OCI-LY7 (cell line): ENCODE data around the gene PIP5K1C. TPM values are rescaled to one million over a fixed set of nuclear protein-coding genes. Genes with fewer than 3 reads are reported as not detected.

Source experiments
- BruUV-seq: library from RNA; stranded (reverse); fragments of 400-500 nt; replicated peaks from 2 replicates; lab custom pipeline; 2021; lab: Mats Ljungman, UMichigan
- CTCF ChIA-PET: fragments of 300-600 bp; sonication (Branson Sonifier 250); formaldehyde crosslinking; loops from one replicate; lab custom pipeline; 2022; ENCODE audit warnings: antibody characterized with exemption; ENCODE audit not compliant: unreplicated experiment; lab: Charles Lee
- POLR2A ChIA-PET: fragments of 300-600 bp; sonication (Branson Sonifier 250); formaldehyde crosslinking; loops from one replicate; lab custom pipeline; 2022; ENCODE audit warnings: antibody characterized with exemption; lab: Charles Lee
- DNase-seq: peaks from one replicate; pipeline ENCODE4 v3.0.0-alpha.2; 2015; ENCODE audit warnings: low spot score
- H2AFZ ChIP-seq: fragments of 200-600 bp; sonication (generic), shearing (Covaris generic); 2 replicates; pipeline ENCODE4 v1.6.1; 2014; ENCODE audit warnings: mild to moderate bottlenecking, antibody characterized with exemption, low read length, moderate library complexity
- H3K27ac ChIP-seq: fragments of 200-600 bp; sonication (generic); 2 replicates; pipeline ENCODE4 v1.5.1; 2014; ENCODE audit warnings: mixed run types, low read depth, mild to moderate bottlenecking, moderate library complexity, low read length, inconsistent platforms; ENCODE audit not compliant: poor library complexity, severe bottlenecking
- H3K36me3 ChIP-seq: fragments of 200-600 bp; sonication (generic); 2 replicates; pipeline ENCODE4 v1.6.1; 2014; ENCODE audit warnings: mild to moderate bottlenecking, antibody characterized with exemption, low read length, moderate library complexity, mixed read lengths; ENCODE audit not compliant: insufficient read depth
- H3K4me1 ChIP-seq: fragments of 200-600 bp; sonication (generic); 2 replicates; pipeline ENCODE4 v1.5.1; 2014; ENCODE audit warnings: mild to moderate bottlenecking, low read length; ENCODE audit not compliant: insufficient read depth, poor library complexity, severe bottlenecking
- H3K4me2 ChIP-seq: fragments of 200-600 bp; sonication (generic); 2 replicates; pipeline ENCODE4 v1.6.1; 2014; ENCODE audit warnings: mild to moderate bottlenecking, low read length
- H3K4me3 ChIP-seq: fragments of 200-600 bp; sonication (generic); 2 replicates; pipeline ENCODE4 v1.5.1; 2014; ENCODE audit warnings: mild to moderate bottlenecking, low read depth, low read length; ENCODE audit not compliant: poor library complexity, severe bottlenecking
- H3K79me2 ChIP-seq: fragments of 200-600 bp; sonication (generic); 2 replicates; pipeline ENCODE4 v1.6.1; 2016; ENCODE audit warnings: low read depth, mild to moderate bottlenecking, low read length, moderate library complexity, mixed read lengths; ENCODE audit not compliant: insufficient read depth
- H3K9me2 ChIP-seq: fragments of 200-600 bp; sonication (generic); 2 replicates; pipeline ENCODE4 v1.6.1; 2016; ENCODE audit warnings: mild to moderate bottlenecking, low read length, mixed read lengths; ENCODE audit not compliant: insufficient read depth
- H3K9me3 ChIP-seq: fragments of 200-600 bp; sonication (generic); 2 replicates; pipeline ENCODE4 v1.6.1; 2014; ENCODE audit warnings: mild to moderate bottlenecking, mixed run types, low read length, mixed read lengths
- H4K20me1 ChIP-seq: fragments of 200-600 bp; sonication (generic); 2 replicates; pipeline ENCODE4 v1.6.1; 2014; ENCODE audit warnings: mild to moderate bottlenecking, antibody characterized with exemption, low read length, moderate library complexity, mixed read lengths; ENCODE audit not compliant: insufficient read depth
- EZH2phosphoT487 ChIP-seq: fragments of 200-600 bp; sonication (generic); IDR thresholded peaks from 2 replicates; pipeline ENCODE4 v1.6.1; 2018; ENCODE audit warnings: low read depth, borderline replicate concordance, mild to moderate bottlenecking, mixed run types, antibody characterized with exemption, low read length, moderate library complexity, mixed read lengths
- intact Hi-C: fragments of 100-400 bp; cut with micrococcal nuclease; formaldehyde crosslinking; loops from one replicate; pipeline ENCODE4 v1.10.0; 2022; ENCODE audit not compliant: unreplicated experiment
- total RNA-seq, 2 experiments: library from RNA; depleted of rRNA in 1 of 2; stranded (reverse); fragments of >200 nt in 1 of 2; shearing (Covaris generic) in 1 of 2; gene quantifications; 2 replicates each; pipeline ENCODE4 v1.2.3, GENCODE V29; 2014 to 2022
- TF ChIP-seq, protein P1 (sequence below): fragments of 200-600 bp; sonication (generic); conservative IDR thresholded peaks from 2 replicates; pipeline ENCODE4 v1.5.1; 2014; ENCODE audit warnings: mild to moderate bottlenecking, antibody characterized with exemption, low read length, moderate library complexity, mixed read lengths

PIP5K1C gene
- total RNA-seq, 2 experiments from 2014 or later, result 7.6 to 15.1 TPM

DNA sequence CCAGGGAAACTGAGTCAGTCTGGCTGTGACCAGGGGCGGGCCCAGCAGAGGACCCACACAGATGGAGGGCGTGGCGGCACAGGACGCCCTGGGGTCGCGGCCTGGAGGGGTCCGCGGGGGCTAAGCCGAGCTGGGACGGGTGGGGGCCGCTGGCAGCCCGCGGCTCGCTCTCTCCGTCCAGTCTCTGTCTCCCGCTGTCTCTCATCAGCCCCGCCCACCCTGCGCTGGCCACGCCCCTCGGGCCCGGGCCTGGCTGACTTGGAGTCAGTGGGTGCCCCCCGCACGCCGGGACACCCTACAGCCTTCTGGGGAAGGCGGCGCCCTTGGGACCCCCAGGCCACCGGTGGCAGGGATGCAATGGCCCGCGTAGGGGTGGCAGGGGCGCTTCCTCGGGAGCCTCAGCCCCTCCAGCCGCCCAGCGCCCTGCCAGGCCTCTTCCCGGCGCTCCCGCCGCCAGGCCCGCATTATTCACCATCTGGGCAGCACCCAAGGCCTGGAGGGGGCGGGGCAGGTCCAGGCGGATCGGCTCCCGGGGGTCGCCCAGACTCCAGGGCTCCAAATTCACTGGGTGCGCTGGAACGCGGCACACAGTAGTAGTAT is 93.5 kb downstream of the PIP5K1C start, which contains the start of gene TBXA2R:
Gene TBXA2R, minus strand, starts transcription at position 186 of the 600 bp plus-strand sequence. CDS start 6,241 bp downstream, outside the sequence.
- no peaks in the 10 kb centered on the region for H4K20me1 ChIP-seq
- H2AFZ ChIP-seq, result peak within 1 kb of the TSS; percentile 42; the same call in 1 of the 2 replicates
- H3K79me2 ChIP-seq, result no peaks in the 10 kb centered on the region
- H3K36me3 ChIP-seq, result peaks cover 23% of the 10 kb centered on the region
- ChIA-PET POLR2A (no interaction called here), CTCF (no interaction called here)
- intact Hi-C loops, result no loop called here
- H3K4me3 ChIP-seq, result no peak within 1 kb of the TSS
- H3K9me3 ChIP-seq, result no peaks in the 10 kb centered on the region
- TF ChIP-seq EZH2phosphoT487, result no peak
- TF ChIP-seq, protein P1, sequence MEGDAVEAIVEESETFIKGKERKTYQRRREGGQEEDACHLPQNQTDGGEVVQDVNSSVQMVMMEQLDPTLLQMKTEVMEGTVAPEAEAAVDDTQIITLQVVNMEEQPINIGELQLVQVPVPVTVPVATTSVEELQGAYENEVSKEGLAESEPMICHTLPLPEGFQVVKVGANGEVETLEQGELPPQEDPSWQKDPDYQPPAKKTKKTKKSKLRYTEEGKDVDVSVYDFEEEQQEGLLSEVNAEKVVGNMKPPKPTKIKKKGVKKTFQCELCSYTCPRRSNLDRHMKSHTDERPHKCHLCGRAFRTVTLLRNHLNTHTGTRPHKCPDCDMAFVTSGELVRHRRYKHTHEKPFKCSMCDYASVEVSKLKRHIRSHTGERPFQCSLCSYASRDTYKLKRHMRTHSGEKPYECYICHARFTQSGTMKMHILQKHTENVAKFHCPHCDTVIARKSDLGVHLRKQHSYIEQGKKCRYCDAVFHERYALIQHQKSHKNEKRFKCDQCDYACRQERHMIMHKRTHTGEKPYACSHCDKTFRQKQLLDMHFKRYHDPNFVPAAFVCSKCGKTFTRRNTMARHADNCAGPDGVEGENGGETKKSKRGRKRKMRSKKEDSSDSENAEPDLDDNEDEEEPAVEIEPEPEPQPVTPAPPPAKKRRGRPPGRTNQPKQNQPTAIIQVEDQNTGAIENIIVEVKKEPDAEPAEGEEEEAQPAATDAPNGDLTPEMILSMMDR, result no peak
- no peak within 1 kb of the TSS for H3K4me2 ChIP-seq
- no TSS peak for BruUV-seq
- peak; percentile 27 for DNase-seq
- no peaks in the 10 kb centered on the region for H3K9me2 ChIP-seq
- H3K27ac ChIP-seq, result no peak within 1 kb of the TSS
- H3K4me1 ChIP-seq, result peaks cover 21% of the 10 kb centered on the region

DNA sequence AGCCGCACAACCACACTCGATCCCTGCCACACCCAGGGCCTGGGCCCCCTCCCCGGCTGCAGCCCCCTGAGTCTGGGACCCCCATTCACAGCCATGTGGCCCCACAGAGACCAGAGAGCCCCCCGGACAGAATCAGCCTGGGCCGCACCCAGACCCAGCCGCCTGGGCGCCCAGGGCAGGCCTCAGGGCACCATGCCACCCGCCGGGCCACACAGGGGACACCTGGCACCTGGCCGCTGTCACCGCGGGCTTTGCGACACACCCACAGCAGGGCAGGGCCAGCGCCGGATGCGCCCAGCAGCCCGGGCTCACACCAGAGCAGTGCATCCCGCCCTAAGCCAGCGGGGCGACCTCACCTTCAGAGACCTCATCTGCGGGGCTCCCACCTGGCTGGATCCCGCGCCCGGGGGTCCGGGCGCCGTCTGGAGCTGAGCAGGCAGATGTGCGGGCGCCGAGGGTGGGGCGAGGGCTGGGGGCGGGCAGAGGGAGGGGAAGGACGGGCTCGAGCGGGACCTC is 94.0 kb downstream of the PIP5K1C start:
- BruUV-seq, result no TSS peak
- TF ChIP-seq, protein P1, result no peak
- no peak for TF ChIP-seq EZH2phosphoT487
- Histone ChIP-seq H3K4me1 (peaks cover 21% of the 10 kb centered on the region), H3K79me2 (no peaks in the 10 kb centered on the region), H3K9me3 (no peaks in the 10 kb centered on the region), H2AFZ (no peak overlapping the region; the same call in 1 of the 2 replicates), H4K20me1 (no peaks in the 10 kb centered on the region), H3K36me3 (peaks cover 17% of the 10 kb centered on the region), H3K4me2 (no peak overlapping the region), H3K4me3 (no peak overlapping the region), H3K9me2 (no peaks in the 10 kb centered on the region), H3K27ac (no peak overlapping the region)
- intact Hi-C loops, result no loop called here
- DNase-seq, result no peak
- CTCF ChIA-PET, result no interaction called here
- POLR2A ChIA-PET, result no interaction called here

DNA sequence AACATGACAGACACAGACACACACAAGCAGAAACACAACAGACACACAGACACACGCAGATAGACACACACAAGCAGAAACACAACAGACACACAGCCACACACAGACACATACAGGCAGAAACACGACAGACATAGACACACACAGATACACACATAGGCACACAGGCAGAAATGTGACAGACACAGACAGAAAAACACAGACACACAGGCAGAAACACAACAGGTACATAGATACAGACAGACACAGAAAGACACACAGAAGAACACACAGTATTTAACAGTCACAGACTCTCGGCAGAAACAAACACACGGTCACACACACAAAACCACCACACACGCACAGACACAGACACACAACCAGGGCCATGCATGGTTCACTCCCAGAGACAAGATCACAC is 94.5 kb downstream of the PIP5K1C start:
- Histone ChIP-seq H3K4me2 (no peak overlapping the region), H3K9me2 (no peaks in the 10 kb centered on the region), H3K4me3 (no peak overlapping the region), H3K4me1 (peaks cover 21% of the 10 kb centered on the region), H3K79me2 (no peaks in the 10 kb centered on the region), H3K9me3 (no peaks in the 10 kb centered on the region), H3K36me3 (peaks cover 13% of the 10 kb centered on the region), H4K20me1 (no peaks in the 10 kb centered on the region), H3K27ac (no peak overlapping the region), H2AFZ (peak overlapping the region; percentile 42; the same call in 1 of the 2 replicates)
- POLR2A ChIA-PET, result no interaction called here
- TF ChIP-seq, protein P1, result no peak
- no peak for TF ChIP-seq EZH2phosphoT487
- no peak for DNase-seq
- BruUV-seq, result no TSS peak
- CTCF ChIA-PET, result no interaction called here
- intact Hi-C loops, result no loop called here
